Activated CD4-positive, alpha-beta T cell treated with anti-CD3 and anti-CD28 coated beads, Interleukin-2, amount 50 U/mL, for 16 hours (primary cell): Measurements from ENCODE around the gene PRKAG3.

Source experiments
- DNase-seq: peaks from one replicate; pipeline ENCODE4 v3.0.0-alpha.2; 2020

PRKAG3 gene

DNA sequence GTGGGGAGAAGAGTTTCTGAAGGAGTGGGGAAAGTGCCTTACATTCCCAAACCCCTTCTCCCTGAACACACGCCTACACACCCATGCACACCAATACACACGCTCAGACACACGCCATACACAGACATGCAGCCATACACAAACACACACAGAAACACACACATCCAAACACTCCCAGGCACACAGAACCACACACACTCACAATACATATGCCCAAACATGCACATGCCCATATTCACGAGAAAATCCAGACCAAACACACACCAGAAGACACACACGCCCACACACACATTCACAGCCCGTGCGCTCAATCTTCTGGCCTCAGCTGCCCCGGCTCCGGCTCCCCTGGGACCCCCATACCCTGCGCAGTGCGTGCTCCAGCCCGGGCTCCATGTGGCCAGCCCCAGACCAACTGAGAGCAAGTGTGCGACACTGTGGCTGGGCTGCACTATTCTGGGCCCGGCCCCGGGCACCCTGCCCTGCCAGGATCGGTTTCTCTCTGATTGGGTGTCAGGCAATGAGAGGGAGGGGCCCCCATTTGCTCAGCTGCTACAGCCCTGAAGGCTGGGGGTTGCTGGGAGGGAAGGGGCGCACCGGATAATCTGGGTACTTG lies at the start of gene PRKAG3:
TSS of gene PRKAG3 (minus strand) at position 426 of the 613 bp plus-strand sequence.
- no peak for DNase-seq

DNA sequence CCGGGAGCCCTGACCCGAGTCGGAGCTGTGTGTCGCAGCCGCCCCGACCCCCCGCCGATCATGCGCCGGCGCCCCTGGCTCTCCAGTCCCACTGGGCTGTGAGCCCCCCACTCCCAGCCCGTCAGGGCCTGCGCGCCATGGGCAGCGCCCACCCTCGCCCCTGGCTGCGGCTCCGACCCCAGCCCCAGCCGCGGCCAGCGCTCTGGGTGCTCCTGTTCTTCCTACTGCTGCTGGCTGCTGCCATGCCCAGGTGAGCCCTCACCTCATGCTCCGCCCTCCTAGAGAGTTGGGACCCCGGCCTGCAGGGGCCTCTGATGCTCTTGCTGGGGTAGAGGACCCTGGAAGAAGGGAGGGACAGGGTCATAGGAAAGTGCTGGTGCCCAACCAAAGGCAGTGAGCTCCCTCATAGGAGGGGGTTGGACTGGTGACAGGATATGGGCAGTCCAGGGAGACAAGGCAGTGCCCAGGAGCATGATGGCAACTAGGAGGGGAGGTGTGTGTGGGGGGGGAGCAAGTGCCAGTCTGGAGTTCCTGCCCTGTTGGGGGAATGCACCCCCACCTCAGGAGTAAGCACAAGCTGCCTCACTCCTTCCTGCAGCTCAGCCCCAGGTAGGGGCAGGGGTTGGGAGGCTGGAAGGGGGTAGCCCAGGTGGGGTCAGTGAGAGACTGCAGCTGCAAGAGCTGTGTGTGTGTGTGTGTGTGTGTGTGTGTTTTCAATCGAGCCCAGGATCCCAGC lies 49.4 kb upstream of the PRKAG3 start:
- DNase-seq, result no peak

DNA sequence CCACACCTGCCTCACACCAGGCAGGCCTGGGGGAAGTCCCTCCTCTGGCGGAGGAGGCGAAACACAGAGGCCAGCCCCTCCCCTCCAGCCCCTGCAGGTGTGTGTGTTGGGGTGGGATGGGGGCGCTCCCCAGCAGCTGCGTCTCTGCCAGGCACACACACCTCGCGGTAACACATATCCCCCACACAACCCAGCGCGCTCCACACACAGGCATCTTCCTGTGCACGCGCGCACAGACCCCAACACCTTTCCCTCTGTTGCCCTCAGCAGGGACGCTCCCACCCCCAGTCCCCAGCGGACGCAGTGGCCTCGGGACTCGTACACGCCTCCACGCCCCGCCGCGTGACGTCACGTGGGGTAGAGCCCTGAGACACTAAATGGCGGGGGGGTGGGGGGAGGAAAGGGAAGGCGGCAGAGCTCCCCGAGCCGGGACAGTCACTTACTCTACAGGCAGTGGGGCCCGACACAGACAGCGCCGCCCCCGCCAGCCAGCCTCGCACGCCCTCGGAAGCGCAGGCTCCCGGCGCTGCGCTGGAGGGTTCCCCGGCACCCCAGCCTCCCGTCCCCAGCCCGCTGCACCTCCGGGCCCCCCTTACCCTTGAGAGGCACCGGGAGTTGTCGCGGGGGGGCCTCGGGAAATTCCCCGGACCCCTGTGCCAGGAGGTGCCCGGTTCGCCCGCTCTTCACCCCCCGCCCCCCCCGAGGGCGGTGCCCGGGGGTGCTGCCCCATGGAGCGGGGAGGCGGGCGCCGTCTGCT lies 48.7 kb upstream of the PRKAG3 start, which contains the start of gene WNT10A:
TSS of gene WNT10A (plus strand) at position 751 of the 757 bp plus-strand sequence. CDS start 144 bp downstream, outside the sequence.
- no peak for DNase-seq

DNA sequence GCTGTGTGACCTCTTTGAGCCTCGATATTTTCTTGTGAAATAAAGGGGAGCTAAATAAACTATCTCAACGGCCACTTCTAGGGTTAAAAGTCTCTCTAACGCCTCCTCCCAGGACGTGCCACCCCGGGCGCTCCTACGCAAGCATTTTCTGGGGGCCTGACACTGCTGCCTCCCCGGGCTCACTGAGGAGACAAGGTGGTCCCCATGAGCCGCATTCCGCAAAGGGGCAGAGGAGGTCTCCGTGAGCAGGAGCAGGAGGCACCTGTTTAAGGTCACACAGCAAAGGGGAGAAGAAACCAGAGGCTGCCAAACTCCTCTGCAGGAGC lies 48.1 kb upstream of the PRKAG3 start:
- DNase-seq, result no peak

DNA sequence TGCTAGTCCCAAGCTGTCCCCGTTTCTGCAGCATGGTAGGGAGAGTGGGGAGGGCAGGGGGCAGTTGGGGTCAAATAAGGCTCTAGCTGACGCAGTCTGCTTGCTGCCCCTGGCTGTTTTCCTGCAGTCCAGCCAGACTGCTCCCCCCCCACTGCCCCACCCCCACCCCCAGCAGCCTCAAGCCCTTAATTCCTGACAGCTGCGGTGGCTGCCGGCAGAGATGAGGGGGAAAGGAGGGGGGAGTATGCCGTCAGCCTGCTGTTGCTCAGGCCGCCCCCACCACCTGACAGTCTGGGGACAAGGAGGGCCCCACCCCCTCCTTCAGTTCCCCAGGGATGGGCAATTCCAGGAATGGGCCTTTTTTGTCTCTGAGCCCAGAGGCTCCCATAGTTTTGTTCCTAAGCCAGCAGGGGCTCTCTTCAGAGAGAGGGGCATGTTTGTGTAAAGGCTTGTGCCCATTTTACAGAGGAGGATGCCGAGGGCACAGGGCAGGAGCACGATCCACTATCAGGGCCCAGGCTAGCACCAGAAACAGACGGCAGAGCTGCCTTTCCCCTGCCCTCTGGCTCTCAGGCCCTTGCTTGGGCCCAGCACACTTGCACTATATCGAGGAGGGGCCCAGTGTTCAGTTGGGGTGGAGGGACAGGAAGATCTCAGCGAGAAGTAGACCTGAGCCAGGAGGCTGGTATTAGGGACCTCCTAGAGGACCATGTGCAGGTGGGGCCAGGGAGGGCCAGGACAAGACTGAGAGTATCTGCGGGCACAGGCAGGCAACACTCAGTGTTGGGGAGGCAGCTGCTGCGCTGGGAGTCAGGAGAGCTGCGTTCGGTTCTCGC lies 47.5 kb upstream of the PRKAG3 start:
- no peak for DNase-seq

DNA sequence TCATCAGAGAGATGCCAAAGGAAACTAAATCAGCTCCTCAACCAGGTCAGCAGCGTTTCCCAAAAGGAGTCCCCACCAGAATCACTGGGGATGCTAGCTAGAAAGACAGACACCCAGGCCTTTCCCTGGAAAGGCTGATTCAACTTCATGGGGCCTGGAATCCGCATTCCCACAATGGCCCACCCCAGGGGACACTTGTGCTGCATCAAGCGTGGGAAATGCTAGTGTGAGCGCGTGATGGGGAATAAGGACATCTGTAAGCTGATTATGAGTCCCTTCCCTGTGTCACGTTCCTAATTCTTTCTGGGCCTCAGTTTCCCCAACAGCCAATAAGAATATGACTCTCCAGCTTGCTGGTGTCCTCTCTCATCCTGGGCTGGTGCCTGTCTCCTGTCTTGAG lies 46.9 kb upstream of the PRKAG3 start:
- DNase-seq, result no peak

DNA sequence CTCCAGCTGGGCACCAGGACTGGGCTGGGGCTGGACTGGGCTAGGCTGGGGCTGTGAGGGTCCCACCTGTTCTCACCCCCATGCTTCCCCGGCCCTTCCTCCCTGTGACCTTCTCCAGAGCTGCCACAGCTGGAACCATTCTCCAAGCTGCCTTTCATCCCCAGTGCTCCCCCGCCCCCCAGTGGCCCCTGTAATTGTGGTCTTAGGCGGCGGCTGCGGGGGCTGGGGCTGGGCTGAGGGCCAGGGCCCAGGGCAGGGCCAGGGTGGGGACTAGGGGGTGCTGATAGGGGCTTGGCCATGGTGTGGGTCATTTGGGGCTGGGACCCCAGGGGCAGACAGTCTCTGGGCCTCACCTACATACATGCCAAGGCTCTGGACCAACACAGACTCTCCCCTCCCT lies 46.3 kb upstream of the PRKAG3 start:
- no peak for DNase-seq

DNA sequence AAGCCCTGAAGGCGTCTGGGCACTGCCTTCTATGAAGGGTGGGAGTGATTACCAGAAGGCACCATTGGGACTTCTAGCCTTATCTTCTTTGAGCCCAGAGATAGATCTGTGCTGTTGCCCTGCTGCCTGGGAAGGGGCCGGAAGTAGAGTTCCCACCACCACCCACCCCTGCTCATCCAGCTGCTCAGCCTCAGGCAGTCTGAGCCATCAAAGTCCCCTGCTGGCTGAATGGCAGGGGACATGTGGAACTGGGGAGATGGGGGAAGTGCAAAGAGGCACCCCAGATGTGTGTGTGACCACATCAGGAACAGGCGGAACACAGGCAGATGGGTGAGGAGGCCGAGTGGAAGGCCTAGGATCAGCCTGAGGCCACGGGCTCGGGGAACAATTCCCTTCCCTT lies 45.7 kb upstream of the PRKAG3 start:
- DNase-seq, result no peak

DNA sequence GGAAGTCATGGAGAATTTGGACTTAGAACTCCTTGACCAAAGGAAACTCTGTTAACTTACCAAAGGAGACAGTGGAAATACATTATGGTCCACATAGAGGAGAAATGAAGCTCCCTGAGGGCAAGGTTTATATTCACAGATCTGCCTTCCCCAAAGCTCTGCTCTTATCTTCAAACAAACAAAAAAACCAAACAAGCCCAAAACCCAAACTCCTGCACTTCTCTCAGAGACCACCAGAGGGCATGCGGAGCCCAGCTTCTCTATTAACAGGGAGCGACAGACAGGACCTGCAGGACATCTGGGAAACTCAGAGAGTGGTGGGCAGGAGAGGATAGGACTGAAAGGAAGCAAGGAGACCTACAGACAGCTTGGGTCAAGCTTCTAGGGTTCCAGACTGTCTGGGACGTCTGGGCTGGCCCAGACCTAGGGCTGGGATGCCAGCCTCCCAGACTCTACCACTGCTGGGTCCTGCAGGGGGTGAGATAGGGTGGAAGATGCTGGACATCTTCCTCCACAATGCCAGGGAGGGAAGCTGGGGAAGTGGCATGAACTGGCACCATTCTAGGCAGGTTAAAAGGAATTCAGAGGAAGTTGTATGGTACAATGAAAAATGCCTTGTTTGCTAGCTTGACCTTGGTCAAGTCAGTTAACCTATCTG lies 45.1 kb upstream of the PRKAG3 start:
- peak; percentile 72 for DNase-seq

DNA sequence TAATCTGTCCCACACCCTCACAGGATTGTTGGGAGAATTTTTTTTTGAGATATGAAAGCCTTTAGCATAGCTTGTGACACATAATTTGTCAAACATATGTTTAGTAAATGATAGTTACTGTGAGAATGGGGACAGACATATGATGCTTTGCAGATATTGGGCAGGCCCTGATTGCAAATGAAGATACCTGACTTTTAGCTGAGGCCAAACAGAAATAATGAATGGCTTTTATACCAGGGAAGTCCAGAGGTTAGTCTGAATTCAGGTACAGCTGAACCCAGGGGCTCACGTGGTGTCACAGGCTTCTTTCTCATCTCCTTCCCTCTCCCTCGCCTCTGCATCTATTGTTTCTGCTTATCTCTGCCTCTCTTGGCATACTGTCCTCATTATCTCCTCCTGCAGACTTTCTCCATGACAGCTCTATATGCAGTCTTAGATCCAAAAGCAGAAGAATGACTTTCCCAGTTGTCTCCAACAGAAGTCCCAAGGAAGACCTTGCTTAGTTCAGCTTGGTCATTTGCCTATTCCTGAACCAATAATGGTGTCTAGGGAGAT lies 44.2 kb upstream of the PRKAG3 start:
- no peak for DNase-seq

DNA sequence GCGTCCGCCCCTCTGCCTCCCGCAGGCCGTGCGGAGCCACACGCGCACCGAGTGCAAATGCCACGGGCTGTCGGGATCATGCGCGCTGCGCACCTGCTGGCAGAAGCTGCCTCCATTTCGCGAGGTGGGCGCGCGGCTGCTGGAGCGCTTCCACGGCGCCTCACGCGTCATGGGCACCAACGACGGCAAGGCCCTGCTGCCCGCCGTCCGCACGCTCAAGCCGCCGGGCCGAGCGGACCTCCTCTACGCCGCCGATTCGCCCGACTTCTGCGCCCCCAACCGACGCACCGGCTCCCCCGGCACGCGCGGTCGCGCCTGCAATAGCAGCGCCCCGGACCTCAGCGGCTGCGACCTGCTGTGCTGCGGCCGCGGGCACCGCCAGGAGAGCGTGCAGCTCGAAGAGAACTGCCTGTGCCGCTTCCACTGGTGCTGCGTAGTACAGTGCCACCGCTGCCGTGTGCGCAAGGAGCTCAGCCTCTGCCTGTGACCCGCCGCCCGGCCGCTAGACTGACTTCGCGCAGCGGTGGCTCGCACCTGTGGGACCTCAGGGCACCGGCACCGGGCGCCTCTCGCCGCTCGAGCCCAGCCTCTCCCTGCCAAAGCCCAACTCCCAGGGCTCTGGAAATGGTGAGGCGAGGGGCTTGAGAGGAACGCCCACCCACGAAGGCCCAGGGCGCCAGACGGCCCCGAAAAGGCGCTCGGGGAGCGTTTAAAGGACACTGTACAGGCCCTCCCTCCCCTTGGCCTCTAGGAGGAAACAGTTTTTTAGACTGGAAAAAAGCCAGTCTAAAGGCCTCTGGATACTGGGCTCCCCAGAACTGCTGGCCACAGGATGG lies 42.0 kb upstream of the PRKAG3 start:
- no peak for DNase-seq

DNA sequence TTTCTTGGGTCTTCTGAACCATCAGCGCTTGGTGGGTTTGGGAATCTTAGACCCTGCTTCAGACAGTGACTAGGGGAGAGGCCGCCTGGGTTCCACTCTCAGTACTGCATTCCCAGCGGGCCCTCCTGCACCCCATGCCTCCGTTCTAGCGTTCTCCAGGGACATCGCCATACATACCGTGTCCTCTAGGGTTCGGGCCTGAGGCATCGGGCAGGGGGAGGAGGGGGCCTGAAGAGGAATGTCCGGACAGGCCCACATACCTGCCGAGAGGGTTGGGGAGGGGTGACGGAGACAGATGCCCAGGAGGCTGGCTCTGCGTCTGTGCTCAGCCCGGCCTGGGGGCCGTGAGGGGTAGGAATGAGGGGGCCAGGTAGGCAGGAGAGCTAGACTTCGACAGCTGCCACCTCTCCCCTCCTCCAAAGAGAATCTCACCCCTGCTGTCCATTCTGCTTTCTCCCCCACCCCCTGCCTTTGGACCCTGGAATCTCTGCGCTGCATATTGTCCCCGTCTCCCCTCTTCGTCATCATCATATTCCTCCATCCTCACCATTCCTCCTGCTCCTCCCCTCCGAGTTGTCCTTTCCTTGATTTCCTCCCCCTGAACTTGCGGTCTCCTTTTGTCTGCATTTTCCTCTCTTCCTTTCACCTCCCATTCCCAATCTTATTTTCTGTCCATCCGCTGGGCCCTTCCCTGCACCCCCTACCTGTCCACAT lies 41.2 kb upstream of the PRKAG3 start:
- DNase-seq, result no peak

DNA sequence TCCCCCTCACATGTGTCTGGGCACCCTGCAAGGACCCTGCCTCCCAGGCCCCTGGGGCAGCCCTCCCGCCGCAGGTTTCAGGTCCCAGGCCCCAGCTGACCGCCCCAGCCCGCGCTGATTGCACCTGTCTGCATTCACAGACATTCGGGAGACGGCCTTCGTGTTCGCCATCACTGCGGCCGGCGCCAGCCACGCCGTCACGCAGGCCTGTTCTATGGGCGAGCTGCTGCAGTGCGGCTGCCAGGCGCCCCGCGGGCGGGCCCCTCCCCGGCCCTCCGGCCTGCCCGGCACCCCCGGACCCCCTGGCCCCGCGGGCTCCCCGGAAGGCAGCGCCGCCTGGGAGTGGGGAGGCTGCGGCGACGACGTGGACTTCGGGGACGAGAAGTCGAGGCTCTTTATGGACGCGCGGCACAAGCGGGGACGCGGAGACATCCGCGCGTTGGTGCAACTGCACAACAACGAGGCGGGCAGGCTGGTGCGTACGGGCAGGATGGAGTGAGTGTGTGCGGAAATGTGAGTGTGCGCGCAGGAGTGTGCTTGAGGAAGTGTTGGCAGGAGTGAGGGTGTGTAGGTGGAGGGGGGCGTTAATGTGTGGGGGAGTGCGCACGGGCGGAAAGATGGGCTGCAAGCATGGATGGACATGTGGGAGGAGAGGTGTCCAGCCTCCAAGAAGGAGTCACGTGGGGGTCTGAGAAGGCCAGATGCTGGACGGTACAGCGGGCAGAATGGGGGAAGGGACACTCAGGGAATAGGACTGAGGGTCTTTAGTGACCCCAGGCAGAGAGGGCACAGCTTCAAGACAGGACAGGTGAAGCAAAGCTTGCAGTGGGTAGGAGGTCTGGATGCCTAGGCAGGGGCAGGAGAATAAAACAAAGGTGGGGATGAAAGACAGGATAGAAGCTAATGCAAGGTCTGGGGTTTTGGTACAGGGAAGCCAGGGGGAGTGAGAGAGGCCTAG lies 40.0 kb upstream of the PRKAG3 start:
- DNase-seq, result no peak

DNA sequence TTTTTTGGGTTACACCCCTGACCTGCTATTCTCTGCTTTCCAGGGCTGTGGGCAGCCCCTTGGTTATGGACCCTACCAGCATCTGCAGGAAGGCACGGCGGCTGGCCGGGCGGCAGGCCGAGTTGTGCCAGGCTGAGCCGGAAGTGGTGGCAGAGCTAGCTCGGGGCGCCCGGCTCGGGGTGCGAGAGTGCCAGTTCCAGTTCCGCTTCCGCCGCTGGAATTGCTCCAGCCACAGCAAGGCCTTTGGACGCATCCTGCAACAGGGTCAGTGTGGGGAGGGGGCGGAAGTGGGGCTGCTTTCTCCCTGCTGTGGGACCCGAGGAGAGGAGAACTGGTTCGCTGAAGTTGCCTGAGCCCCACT lies 39.4 kb upstream of the PRKAG3 start:
- no peak for DNase-seq

DNA sequence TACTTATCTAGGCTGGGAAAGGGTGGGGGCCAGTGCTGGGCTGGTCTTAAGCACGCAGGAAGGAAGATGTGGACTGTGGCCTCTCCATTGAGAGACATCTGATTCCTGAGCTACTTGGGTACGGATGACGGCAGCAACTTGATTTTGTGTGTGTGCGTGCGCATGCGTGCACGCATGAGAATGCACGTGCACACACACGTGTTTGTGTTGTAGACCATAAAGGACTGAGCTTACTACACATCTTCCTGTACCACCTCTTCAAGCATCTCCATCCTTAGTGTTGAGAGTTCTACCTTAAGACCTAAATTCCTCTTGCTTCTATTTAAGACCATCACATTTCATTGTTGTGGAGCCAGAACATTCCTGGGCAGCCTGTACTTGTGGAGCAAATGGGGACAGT lies 37.5 kb upstream of the PRKAG3 start:
- no peak for DNase-seq

DNA sequence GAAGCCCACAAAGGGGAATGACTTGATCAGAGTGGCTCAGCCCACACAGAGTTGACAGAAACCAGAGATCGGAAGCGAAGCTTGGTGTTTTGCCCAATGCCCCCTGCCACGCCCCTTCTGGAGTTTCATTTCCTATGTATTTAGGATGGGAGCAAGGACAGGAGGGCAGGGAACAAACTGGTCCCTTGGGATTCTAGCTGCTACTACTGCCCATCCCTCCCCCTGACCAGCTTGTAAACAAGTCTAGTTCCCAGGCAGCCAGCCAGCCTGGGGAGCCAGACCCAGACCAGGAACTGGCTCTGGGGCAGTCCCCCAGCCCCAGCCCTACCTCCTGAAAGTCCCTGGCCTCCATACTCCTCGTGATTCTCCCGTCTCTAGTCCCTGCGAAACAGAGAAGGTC lies 36.3 kb upstream of the PRKAG3 start:
- no peak for DNase-seq

DNA sequence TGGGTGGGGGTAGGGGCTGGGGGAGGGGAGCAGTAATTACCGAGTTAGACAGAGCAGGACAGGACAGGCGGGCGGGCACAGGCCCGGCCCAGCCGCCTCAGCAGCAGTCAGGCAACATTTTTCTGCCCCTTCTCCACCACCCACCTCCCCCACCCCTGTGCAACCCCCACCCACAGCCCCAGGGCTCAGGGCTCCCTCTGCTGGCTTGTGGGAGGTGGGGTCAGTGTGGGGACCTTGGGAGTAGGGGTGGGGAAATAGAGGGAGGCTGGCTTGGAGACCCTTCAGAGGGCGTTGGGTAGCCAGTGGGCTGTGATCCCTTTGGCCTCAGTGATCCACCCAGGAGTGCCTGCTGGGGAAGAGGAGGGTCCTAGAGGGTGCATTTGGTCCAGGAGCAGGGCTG lies 34.4 kb upstream of the PRKAG3 start:
- no peak for DNase-seq

DNA sequence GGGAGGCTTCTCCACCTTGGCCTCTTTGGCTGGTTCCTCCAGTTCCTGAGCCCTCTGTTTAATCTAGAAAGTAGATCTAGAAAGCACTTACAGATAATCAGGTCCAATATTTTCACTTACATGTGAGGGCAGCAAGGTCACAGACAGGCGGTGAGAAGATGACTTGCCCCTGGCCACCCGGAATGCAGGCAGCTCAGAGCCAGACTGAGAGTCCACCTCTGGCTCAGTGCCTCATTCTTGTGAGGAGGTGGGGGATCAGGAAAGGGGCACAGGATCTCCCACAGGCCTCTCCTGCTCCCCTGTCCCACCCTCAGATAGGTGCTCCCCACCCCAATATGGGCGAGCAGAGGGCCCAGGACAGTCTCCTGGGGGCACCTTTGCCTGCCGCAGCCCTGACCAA lies 33.8 kb upstream of the PRKAG3 start:
- DNase-seq, result no peak

DNA sequence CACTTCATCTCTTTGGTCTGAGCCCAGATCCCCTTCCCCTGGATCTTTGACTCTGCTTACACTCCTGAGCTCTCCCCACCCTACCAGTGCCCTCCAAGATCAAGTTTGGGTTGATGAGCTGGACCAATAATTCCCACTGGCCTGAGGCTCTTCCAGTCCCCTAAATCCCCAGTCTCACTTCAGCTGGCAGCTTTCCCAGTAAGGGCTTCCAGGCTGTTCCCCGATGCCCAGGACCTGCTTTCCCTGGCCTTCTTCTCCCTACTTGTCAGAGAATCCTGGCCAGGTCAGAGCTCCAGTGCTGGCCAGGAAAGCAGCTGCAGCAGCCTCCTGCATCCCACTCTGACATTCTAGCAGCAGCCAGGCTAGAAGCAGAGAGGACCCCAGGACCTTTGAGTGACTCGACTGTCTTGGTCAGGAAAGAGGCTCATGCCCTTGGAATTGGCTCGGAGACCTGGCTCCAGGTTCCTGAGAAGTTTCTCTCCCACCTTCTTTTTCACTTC lies 31.5 kb upstream of the PRKAG3 start:
- no peak for DNase-seq
